HepG2 (cell line): ENCODE measurements around the gene TMEM38A. TPM values are rescaled to one million over a fixed set of nuclear protein-coding genes. Genes with fewer than 3 reads are reported as not detected.

Experiments used
- ATAC-seq: fragments of 200-7000 bp; cut with Tn5 transposase; 3 replicates; pipeline ENCODE4 v1.9.1; 2020; ENCODE audit warnings: mild to moderate bottlenecking, moderate library complexity
- BruUV-seq: library from RNA; stranded (reverse); fragments of 400-500 nt; replicated peaks from 2 replicates; lab custom pipeline; 2021; lab: Mats Ljungman, UMichigan
- CTCF ChIA-PET: fragments of 300-600 bp; formaldehyde crosslinking; extraction: SDS; loops from one replicate; lab custom pipeline; 2021; ENCODE audit warnings: low total read pairs, inconsistent platforms, low intra/inter-chr PET ratio; lab: Yijun Ruan, JAX
- POLR2A ChIA-PET: fragments of 350-600 bp; sonication (Branson Sonifier 250); formaldehyde crosslinking; loops from one replicate; lab custom pipeline; 2020; ENCODE audit warnings: antibody characterized with exemption, inconsistent platforms; lab: Yijun Ruan, JAX
- DNase-seq: peaks from one replicate; pipeline ENCODE4 v3.0.0-alpha.2; 2015; ENCODE audit warnings: low spot score
- FAIRE-seq: peaks from 3 replicates; lab custom pipeline; 2011; peaks lifted over from hg19 to GRCh38; lab: Jason Lieb, UNC
- H2AFZ ChIP-seq: one replicate; pipeline ENCODE4 v1.6.1; 2011; ENCODE audit warnings: low read length, inconsistent platforms
- H3K27ac ChIP-seq: fragments of 300-600 bp; 3 replicates; pipeline ENCODE4 v1.8.0; 2011; ENCODE audit warnings: mixed run types, mild to moderate bottlenecking, mixed read lengths, low read length, inconsistent platforms; ENCODE audit not compliant: insufficient read depth; ENCODE audit errors: extremely low read length
- H3K27me3 ChIP-seq, 2 experiments: fragments of 200-600 bp in 1 of 2; 2 replicates in 1 of 2; 3 replicates in 1 of 2; pipeline versions ENCODE4 v1.6.0 to v1.8.0; 2011; ENCODE audit warnings: low read length in 2 of 2, mild to moderate bottlenecking in 2 of 2, moderate library complexity in 2 of 2, inconsistent platforms in 1 of 2; ENCODE audit not compliant: insufficient read depth in 2 of 2, control insufficient read depth in 1 of 2
- H3K36me3 ChIP-seq, 2 experiments: fragments of 200-600 bp in 1 of 2; replicated peaks in 1 of 2; 2 replicates in 1 of 2; 3 replicates in 1 of 2; pipeline versions ENCODE4 v1.5.1 to v1.8.0; 2011; ENCODE audit warnings: low read length in 2 of 2, inconsistent platforms in 1 of 2; ENCODE audit not compliant: insufficient read depth in 2 of 2, control insufficient read depth in 1 of 2
- H3K4me1 ChIP-seq: 2 replicates; pipeline ENCODE4 v1.5.1; 2012; ENCODE audit warnings: low read length, inconsistent platforms; ENCODE audit not compliant: insufficient read depth
- H3K4me2 ChIP-seq: 2 replicates; pipeline ENCODE4 v1.6.0; 2011; ENCODE audit warnings: low read depth, low read length, inconsistent platforms
- H3K4me3 ChIP-seq, 3 experiments: fragments of 200-600 bp in 1 of 3; sonication (generic), shearing (Covaris generic) in 1 of 3; replicated peaks in 1 of 3; 2 replicates each; pipeline ENCODE4 v1.5.1; 2011 to 2016; ENCODE audit warnings: low read length in 3 of 3, inconsistent platforms in 2 of 3, low read depth in 2 of 3, mild to moderate bottlenecking in 2 of 3, control low read depth in 1 of 3, mixed read lengths in 1 of 3; ENCODE audit not compliant: insufficient read depth in 1 of 3
- H3K79me2 ChIP-seq: one replicate; pipeline ENCODE4 v1.6.1; 2011; ENCODE audit warnings: low read length, inconsistent platforms; ENCODE audit not compliant: insufficient read depth
- H3K9ac ChIP-seq: 2 replicates; pipeline ENCODE4 v1.6.0; 2011; ENCODE audit warnings: mild to moderate bottlenecking, low read depth, low read length, inconsistent platforms; ENCODE audit not compliant: insufficient read depth
- H3K9me3 ChIP-seq: 2 replicates; pipeline ENCODE4 v1.5.1; 2012; ENCODE audit warnings: mild to moderate bottlenecking, low read length
- H4K20me1 ChIP-seq: 2 replicates; pipeline ENCODE4 v1.6.0; 2011; ENCODE audit warnings: inconsistent platforms, mild to moderate bottlenecking, low read length, moderate library complexity; ENCODE audit not compliant: insufficient read depth
- BCL3 ChIP-seq: sonication (generic); formaldehyde crosslinking; IDR thresholded peaks from 2 replicates; pipeline ENCODE4 v1.5.1; 2020; ENCODE audit warnings: mild to moderate bottlenecking, missing genetic modification reagents, moderate library complexity
- FOXA3 ChIP-seq: IDR thresholded peaks from 2 replicates; pipeline ENCODE4 v1.6.1; 2016; ENCODE audit warnings: missing genetic modification reagents, missing compliant biosample characterization
- FOXK1 ChIP-seq: sonication (generic); formaldehyde crosslinking; IDR thresholded peaks from 2 replicates; pipeline ENCODE4 v1.4.0; 2020; ENCODE audit warnings: low read depth, missing genetic modification reagents, borderline replicate concordance
- GLMP ChIP-seq: sonication (generic); formaldehyde crosslinking; IDR thresholded peaks from 2 replicates; pipeline ENCODE4 v1.9.0; 2021; ENCODE audit warnings: missing genetic modification reagents, mild to moderate bottlenecking, borderline replicate concordance
- ZBTB40 ChIP-seq, 2 experiments: fragments of 450-650 bp in 1 of 2; sonication (generic) in 1 of 2; formaldehyde crosslinking in 1 of 2; IDR thresholded peaks; 2 replicates each; pipeline versions ENCODE4 v1.6.1 to v1.8.0; 2016 to 2022; ENCODE audit warnings: antibody characterized with exemption in 1 of 2, mild to moderate bottlenecking in 1 of 2, missing genetic modification reagents in 1 of 2
- WGBS: methylation state at CpG from one replicate; pipeline ENCODE4 v1.1.6; 2017; ENCODE audit warnings: low lambda C conversion rate; 5-methylcytosine and 5-hydroxymethylcytosine counted together
- in situ Hi-C: cut with HindIII; loops from 2 replicates; pipeline ENCODE4 v1.10.0; 2017; ENCODE audit warnings: low pct_unique_long_range_greater_than_20kb; ENCODE audit not compliant: extremely low pct_ligation_motif_present
- intact Hi-C: fragments of 100-400 bp; cut with micrococcal nuclease; formaldehyde crosslinking; loops from one replicate; pipeline ENCODE4 v1.10.0; 2022; ENCODE audit not compliant: unreplicated experiment
- polyA plus RNA-seq, 8 experiments: library from polyadenylated mRNA; depleted of rRNA in 3 of 8; stranded (reverse) in 7 of 8; unstranded in 1 of 8; fragments of >200 nt; fragmentation: Illumina TruSeq in 4 of 8; extraction: Trizol in 4 of 8; gene quantifications; 2 replicates each; pipeline versions ENCODE4 v1.2.1 to v1.2.3, GENCODE V29; 2011 to 2016; ENCODE audit warnings: low read depth in 4 of 8, missing spikeins in 1 of 8, mixed read lengths in 1 of 8; ENCODE audit not compliant: insufficient read depth in 1 of 8
- total RNA-seq, 5 experiments: library from RNA; depleted of rRNA; stranded (reverse); fragments of >200 nt; fragmentation: Illumina TruSeq; extraction: Trizol; gene quantifications; 2 replicates each; pipeline ENCODE4 v1.2.3, GENCODE V29; 2016; ENCODE audit warnings: low read depth in 1 of 5

Gene TMEM38A
- total and polyA plus RNA-seq, 2 of the 13 experiments (the other 11 are each of a cell fraction or from before 2014, with no cell fraction given): 4.8 to 6.8 TPM

GRCh38 chr19:16737911-16738310 is 77.0 kb downstream of the TMEM38A start:
- 31% methylated on average over 4 of the region's 4 CpGs for WGBS

More at GRCh38 chr19:16737911-16738310, 77.0 kb downstream of the TMEM38A start:
- POLR2A ChIA-PET: no interaction called here
- H3K9ac ChIP-seq: no peak overlapping the region
- H3K4me2 ChIP-seq: no peak overlapping the region
- no peak overlapping the region for H3K27ac ChIP-seq
- CTCF ChIA-PET: no interaction called here
- H3K9me3 ChIP-seq: no peaks in the 10 kb centered on the region
- ATAC-seq (no peak), FAIRE-seq (no peak), DNase-seq (peak; percentile 10)
- in situ Hi-C loops: no loop called here
- TF ChIP-seq ZBTB40 (IDR thresholded peaks at IDR 0.05) (peak; percentile 73), ZBTB40 (CRISPR knock-in tag; IDR thresholded peaks at IDR 0.05) (peak; percentile 99), FOXK1 (0 out of 2 replicates have a peak, but pooled peaks have one; percentile 37), GLMP (CRISPR knock-in tag) (no peak), FOXA3 (CRISPR knock-in tag) (peak; percentile 33; the same call in 1 of the 2 replicates), BCL3 (CRISPR knock-in tag) (no peak)
- no peak overlapping the region for H3K4me3 ChIP-seq
- intact Hi-C loops: no loop called here
- BruUV-seq: no TSS peak
- no peaks in the 10 kb centered on the region for H3K27me3 ChIP-seq
- no peak overlapping the region for H2AFZ ChIP-seq
- H3K79me2 ChIP-seq: no peaks in the 10 kb centered on the region
- H3K4me1 ChIP-seq: peaks cover 21% of the 10 kb centered on the region
- H3K36me3 ChIP-seq: no peaks in the 10 kb centered on the region
- H4K20me1 ChIP-seq: no peaks in the 10 kb centered on the region
